Ramos (cell line): Measurements from ENCODE around the gene SEMG2.

Source experiments
- in situ Hi-C: fragments of 300-500 bp; cut with MboI; formaldehyde crosslinking; loops from one replicate; pipeline ENCODE4 v1.14.3; 2022; ENCODE audit warnings: low sequenced_read_pairs; ENCODE audit not compliant: unreplicated experiment

Gene SEMG2

DNA sequence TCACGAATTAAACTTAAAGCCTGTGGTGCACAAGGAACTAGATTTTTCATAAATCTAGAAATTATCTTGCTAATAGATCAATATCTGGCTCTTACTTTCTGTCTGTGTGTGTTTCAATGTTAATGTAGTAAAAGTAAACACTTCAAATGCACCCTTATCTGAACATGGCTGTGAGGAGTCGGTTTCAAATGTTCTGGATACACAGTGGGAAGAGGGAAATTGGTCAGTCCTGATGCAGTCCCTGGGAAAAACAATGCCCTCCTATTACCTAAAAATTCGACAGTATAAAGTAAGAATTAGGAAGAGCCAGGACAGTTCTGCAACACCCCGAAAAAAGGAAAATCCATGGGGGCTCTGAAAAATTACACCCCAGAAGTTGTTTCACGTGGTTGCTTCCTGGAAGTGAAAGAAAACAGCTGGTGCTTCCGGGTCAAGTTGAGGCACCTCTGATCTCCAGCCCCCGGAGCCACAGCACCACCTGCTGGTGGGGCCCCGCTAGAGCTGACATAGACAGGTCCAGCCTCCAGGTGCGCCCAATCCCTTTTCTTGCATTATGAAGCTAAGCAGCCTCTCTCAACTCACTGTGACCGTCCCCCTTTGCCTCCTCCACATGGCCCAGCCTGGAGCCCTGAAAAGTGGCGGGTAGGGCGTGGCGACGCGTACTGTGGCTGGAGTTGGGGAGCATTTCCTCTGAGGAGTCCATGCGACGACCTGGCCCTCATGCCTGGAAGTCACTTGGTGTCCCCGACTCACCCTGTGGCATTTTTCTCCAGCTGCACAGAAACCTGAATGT is 8.3 kb downstream of the SEMG2 start:
- in situ Hi-C loops = no loop called here

DNA sequence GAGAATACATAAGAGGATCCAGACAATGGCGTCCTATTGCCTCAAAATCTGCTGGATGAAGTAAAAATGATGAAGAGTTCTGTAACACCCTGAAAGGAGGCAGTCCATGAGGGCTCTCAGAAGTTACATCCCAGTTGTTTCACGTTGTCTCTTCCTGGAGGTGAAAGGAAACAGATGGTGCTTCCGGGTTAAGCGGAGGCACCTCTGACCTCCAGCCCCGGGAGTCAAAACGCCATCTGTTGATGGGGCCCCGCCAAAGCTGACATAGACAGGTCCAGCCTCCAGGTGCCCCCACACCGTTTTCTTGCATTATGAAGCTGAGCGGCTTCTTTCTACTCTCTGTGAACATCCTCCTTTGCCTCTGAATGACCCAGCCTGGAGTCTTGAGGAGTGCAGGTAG is 9.5 kb downstream of the SEMG2 start:
- in situ Hi-C loops = no loop called here

DNA sequence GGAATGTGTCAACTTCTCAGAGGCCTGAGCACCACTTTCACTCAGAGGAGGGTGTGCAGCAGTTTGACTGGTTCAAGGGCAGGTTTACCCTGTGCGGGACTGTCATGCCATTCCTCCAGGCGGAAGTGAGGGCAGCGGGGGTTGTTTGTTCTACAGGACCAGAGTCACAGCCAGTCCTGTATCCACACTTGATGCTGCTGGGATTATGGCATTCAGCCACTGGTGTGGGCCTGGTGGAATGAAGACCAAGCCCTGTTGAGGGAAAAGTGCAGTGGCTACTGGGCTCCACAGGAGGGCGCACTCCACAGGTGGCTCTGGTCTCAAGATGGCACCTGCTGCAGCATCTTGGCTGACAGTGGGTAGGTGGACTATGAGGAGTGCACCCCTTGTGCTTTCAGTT is 14.8 kb downstream of the SEMG2 start:
- in situ Hi-C loops = no loop called here

DNA sequence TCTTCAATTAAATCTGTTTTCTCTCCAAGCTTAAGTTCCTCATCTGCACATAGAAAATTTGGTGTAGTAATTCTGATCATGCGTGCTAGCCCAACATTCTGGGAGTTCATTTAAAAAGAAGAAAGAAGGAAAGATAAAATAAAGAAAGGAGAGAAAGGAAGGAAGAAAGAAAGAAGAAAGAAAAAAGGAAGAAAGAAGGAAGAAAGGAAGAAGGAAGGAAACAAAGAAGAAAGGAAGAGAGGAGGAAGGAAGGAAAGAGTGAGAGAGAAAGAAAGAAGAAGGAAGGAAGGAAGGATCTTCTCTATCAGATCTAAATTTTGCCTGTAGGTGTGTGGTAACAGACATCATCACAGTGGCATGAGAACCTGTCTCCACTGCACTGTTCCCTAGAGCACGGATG is 17.0 kb downstream of the SEMG2 start:
- in situ Hi-C loops = no loop called here

DNA sequence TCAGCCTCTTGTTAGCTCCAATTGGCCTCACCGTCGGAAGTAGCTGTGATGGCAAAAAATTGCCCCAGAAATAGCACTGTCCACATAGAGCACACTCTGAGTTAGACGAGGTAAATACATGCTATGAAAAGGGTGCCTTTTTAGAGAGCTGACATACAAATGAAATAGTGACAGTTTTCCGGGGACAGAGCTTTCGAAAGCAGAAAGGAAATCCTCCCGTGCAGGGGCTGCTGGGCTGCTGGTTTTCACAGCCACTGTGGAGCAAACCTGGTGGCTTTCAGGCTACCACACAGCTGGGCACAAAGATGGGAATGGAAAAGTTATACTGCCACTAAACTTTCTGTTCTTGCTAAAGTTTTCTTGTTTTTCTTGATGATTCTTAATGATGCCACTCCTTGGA is 24.9 kb downstream of the SEMG2 start:
- in situ Hi-C loops = no loop called here

DNA sequence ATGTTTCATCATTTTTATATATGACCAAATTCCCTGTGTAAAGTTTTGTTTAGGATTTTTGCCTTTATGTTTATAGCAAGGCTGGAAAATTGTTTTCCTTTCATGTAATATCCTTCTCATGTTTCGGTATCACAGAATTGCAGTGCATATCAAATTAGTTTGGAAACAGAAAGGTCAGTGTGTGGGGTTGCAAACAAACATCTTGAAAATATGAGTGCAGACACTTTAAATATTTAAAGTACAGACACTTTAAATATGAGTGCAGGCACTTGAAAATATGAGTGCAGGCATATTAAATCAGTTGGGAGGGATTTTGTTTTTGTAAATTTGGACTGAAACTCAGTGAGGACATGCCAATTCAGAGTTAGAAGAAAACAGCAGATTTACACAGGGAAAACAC is 26.7 kb downstream of the SEMG2 start:
- in situ Hi-C loops = no loop called here

DNA sequence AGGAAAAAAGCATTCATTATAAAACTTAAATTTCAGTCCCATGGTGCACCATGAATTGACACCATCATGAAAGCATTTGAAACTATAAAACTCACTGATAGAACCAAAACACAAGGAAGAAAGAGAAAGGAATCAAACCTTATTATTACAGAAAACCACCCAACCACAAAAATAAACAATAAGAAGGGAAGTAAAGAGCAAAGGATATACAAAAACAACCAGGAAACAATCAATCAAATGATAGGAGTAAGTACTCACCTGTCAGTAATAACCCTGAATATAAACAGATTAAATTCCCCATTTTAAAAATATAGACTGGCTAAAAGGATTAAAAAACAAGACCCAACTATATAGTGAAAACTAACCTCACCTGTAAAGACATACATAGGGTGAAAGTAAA is 27.4 kb downstream of the SEMG2 start:
- in situ Hi-C loops = no loop called here

DNA sequence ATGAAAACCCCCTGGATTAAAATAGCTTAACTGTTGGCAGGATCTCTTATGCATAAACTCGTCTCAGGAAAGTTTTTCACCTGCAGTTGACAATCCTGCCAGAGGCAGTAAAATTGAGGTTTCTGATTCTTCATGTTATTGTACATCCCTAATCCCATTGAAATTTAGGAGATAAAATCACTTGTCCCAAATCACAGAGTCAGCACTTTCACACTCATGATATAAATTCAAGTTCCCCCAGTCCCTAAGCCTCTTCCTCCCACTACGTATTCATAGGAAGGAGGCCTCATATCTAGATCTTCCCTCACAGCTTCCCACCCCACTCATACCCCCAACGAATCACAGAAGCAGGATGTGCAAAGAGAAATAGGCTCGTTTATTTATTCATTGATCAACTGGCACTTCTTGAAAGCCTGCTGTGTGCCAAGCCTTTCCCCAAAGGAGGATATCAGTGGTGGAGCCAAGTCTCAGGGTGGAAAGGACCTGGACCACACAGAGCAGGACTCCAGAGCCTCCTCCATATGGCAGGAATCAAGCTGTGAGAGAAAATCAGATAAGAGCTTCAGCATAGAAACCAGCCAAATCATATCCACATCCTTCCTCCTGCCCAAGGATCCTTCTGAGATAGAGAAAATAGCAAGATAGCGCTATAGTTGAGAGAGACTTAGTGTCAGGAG is 30.8 kb downstream of the SEMG2 start:
- in situ Hi-C loops = no loop called here

DNA sequence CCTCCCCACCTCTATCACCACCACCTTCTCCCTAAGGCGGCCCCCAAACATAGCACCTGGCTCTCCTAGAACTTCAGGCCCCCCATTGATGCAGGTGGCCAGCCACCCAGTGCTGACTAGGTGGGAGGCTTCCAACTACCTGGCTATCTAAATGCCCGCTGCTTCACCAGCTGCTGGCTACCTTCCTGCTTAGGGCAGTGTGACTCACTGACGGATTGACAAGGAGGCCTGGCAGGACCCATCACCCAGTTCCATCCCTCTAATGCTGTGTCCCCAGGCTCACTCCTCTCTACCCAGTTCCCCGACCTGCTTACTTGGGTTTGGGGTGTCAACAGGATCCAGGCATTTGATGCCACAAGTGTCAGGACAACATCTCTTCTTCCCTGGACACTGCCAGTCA is 32.1 kb downstream of the SEMG2 start:
- in situ Hi-C loops = no loop called here

DNA sequence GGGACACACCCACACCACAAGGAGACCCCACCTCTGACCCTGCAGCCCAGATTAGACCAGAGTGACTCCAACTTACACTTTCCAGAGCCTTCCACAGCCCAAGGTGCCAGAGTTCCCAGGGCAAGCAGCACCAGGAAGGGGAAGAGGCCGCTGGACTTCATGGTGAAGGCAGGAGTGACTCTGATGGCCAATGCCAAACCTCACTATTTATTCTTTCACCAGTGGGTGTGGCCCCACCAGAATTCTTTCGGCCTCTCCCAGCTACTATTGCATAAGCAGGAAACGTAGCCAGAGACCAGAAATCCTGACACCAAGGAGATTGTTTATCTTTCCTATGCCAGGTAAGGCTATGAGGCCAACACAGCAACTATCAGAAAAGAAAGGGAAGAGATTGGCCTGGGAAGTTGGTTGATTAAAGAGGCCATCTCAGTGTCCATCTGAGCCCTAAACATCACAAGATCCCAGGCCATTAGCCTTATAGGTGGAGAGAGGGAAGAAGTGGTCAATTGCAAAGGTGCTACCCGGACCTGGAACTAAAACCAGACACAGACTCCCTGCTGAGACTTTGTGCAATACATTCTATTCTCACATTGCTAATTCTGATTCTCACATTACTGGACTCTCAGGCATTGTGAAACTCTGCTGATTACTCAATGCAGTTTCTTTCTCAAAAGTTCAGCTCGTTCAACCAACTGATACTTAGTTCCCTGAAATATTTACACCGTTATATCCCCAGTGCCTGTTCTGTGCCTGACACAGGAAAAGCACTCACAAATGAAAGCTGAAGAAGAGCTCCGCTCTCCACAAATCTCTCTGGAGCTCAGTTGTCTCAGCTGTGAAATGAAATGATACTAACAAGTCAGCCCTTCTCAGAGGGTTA is 33.5 kb downstream of the SEMG2 start, which contains the start of gene SLPI:
Gene SLPI, minus strand, starts transcription at position 182 of the 880 bp plus-strand sequence. Its CDS starts 21 bp downstream, at position 161.
- in situ Hi-C loops = no loop called here

DNA sequence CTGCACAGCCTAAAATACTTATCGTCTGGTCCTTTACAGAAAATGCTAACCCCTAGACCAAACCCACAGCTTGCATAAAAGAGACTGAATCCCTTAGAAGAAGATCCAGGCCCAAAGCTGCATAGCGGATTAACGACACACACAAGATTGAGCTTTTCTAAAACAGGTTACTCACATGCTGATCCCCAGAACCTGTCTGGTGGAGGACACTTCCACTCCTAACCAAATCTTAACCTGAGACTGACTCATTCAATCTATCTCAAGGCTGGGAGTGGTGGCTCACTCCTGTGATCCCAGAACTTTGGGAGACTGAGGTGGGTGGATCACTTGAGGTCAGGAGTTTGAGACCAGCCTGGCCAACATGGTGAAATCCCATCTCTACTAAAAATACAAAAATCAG is 36.0 kb downstream of the SEMG2 start:
- in situ Hi-C loops = no loop called here

DNA sequence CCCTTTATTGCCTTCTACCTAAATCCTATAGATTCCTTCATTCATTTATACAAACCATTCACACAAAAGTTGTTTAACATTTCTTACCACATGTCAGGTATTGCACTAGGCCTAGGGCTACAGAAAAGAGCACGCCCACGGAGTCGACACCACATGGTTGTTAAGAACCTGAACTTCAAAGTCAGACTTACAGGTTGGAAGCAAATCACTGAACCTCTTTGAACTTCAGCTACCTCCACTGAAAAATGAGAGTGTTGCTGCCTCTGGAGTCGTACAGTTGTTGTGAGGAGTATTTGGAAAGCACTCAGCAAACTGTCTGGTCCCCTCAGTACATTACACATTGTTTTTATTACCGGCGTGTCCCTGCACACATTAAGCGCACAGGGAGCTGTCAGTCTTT is 36.5 kb downstream of the SEMG2 start:
- in situ Hi-C loops = no loop called here

DNA sequence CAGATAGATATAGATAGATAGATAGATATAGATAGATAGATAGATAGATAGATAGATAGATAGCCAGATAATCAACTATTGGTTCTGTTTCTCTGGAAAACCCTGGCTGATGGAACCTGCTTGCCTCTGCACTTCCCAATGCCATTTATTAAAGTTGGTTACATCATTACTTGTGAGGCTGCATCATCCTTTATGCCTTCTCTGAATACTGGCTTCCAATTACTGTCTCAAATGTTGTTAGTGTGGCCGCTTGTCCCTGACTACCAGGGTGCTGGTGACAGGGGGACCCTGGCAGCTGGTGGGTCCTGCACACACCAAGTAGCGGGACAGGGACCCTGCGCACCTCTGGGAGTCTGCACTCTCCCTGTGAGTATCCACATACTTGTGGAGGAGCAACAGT is 37.1 kb downstream of the SEMG2 start:
- in situ Hi-C loops = no loop called here

DNA sequence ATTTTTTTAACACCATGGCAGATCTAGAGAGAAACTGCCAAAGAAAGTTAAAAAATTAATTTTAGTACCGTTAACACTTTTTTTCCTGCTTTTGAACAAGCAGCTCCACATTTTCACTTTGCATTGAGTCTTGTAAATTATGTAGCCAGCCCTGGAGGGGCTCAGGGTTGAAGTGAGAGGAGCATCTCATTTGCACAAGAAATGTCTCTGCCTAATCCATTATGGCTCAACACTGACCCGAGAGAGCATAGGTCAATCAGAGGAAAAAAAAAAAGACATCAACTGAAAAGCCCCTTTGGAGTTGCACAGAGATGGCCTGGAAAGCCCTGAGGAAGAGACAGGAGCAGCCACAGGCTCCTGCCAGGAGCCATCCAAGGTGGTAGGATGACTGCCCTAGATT is 37.5 kb downstream of the SEMG2 start:
- in situ Hi-C loops = no loop called here

DNA sequence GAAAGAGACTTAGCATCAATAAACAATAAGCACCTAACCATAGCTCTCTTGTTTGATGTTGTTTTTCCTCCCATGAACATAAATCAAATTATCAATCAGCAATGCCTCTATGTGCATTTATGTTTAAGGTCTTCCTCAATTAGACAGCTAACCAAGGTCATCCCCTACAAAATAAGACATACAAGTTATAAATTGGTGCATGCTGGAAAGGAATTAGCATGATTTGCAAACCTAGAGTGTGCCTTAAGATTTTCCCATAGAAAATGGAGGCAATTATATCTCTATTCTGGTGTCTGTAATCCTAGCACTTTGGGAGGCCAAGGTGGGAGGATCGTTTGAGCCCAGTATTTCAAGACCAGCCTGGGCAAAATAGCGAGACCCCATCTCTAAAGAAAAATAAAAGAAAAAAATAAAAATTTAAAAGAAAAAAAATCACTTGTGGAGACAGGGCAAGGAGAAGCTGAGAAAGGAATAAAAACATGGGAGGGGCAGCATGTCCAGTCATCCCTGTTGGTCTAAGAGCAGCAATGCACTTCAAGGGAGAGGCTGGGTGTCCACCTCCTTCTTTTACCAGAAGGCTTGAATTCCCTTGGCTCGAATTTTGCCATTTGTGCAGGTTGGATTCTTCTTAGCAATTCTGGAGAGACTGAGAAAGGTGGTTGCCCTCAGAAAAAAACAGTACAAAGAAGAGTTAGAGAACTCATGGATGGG is 42.5 kb downstream of the SEMG2 start:
- in situ Hi-C loops = no loop called here

DNA sequence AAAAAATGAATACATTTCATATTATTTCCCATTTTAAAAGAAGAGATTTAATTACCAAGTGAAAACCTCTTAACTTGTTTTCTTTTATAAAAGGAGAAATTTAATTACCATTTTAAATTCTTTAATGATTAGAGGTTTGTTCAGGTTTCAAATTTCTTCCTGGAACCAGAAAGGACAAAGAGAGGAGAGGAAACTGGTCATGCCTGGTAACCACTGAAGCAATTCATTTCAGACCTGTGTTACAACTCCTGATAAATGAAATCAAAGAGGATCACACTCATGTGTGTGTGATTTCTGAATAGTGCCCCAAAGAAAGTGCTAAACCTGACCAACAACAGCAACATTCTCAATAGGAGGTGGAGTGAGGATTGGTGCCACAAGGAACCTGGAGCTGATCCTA is 45.8 kb downstream of the SEMG2 start:
- in situ Hi-C loops = no loop called here

DNA sequence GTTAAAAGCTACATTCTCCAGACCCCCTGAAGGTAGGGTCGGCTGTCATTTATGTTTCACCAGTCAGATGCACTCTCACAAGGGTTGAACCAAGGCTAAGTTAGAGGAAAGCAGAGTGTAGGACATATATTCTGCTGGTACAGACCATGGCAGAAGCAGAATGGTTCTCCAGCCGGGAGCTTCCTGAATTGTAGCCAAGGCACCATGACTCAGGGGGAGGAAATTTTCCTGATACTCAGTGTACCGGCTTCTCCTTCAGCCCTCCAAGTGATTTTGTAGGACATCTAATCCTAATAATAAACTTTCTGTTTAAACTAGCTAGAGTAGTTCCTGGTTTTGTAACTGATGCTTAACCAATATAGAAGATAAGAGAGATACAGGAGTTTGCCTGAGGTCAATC is 47.4 kb downstream of the SEMG2 start:
- in situ Hi-C loops = no loop called here

DNA sequence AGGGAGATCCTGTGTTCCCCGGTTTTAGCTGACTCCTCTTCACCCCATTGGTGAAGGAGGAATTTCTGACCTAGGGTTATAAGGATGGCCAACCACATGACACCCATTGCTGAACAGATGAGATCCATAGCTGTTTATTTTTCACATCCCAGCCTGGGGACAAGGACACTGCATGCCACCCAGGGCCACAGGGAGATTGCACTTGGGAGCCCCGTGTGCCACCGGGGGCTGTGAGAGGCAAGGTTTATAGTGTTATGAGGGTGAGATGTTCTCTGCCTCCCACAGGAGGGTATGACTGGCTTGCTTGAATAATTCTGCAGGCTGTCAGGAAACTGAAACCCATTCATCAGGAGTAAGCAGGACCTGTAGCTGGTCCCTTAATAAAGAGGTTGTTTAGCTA is 47.9 kb downstream of the SEMG2 start:
- in situ Hi-C loops = no loop called here

DNA sequence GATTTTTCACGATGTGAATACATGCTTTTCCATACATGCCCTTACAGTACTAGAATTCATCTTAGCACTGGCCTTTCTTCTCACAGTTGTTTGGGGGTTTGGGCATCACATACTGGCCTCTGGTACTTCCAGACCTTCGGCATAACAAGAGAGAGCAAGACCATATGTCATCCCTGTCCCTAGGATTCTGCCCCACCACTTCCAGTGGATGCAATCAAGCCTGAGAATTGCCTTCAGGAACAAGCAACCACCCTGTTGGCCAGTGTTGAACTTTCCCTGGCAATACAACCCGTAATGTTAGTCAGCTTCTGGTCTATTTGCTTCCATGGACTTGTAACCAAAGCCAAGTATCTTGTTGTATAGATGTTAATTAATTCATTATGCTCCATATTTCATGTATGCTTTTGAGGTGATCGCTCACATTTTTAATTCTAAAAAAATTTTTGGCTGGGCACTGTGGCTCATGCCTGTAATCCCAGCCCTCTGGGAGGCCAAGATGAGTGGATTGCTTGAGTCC is 48.6 kb downstream of the SEMG2 start:
- in situ Hi-C loops = no loop called here
